Ovary (tissue), 9 donors: Measurements from ENCODE around the gene PLSCR3. TPM values are rescaled to one million over a fixed set of nuclear protein-coding genes. Genes with fewer than 3 reads are reported as not detected.

Experiments used
- DNase-seq, 5 donors: peaks; one replicate each; pipeline ENCODE4 v3.0.0-alpha.2; 2019 to 2020
- H3K27ac ChIP-seq, 2 donors: fragments of 200-600 bp; one replicate each; pipeline versions ENCODE4 v1.5.1 to v1.8.0; 2019 to 2022
- H3K27me3 ChIP-seq: fragments of 200-600 bp; one replicate; pipeline ENCODE4 v1.8.0; 2022
- H3K36me3 ChIP-seq: fragments of 200-600 bp; sonication (generic); one replicate; pipeline ENCODE4 v1.5.1; 2019
- H3K4me1 ChIP-seq: one replicate; pipeline ENCODE4 v1.8.1; 2013; ENCODE audit warnings: mild to moderate bottlenecking, moderate library complexity; ENCODE audit not compliant: insufficient read depth
- H3K4me3 ChIP-seq: fragments of 200-600 bp; sonication (generic); one replicate; pipeline ENCODE4 v1.5.1; 2017
- H3K9me3 ChIP-seq, 2 donors: fragments of 200-600 bp in 1 of 2; sonication (generic) in 1 of 2; one replicate each; pipeline versions ENCODE4 v1.5.1 to v1.8.1; 2013 to 2019; ENCODE audit warnings: mild to moderate bottlenecking in 1 of 2, moderate library complexity in 1 of 2
- EP300 ChIP-seq: sonication (generic); formaldehyde crosslinking; IDR thresholded peaks from one replicate; pipeline ENCODE4 v1.6.1; 2017; ENCODE audit warnings: antibody characterized with exemption
- POLR2A ChIP-seq: fragments of 450-650 bp; IDR thresholded peaks from one replicate; pipeline ENCODE4 v1.6.1; 2017; ENCODE audit warnings: antibody characterized with exemption, mild to moderate bottlenecking, moderate library complexity
- WGBS, 3 donors: extraction: QIAGEN DNeasy Blood & Tissue Kit in 1 of 3; methylation state at CpG; one replicate each; pipeline versions ENCODE4 v1.1.5 to v1.1.7; 2013 to 2017; 5-methylcytosine and 5-hydroxymethylcytosine counted together
- intact Hi-C, 4 donors: fragments of 100-400 bp; cut with DNase I; formaldehyde crosslinking; loops; one replicate each; pipeline versions ENCODE4 v1.11.0 to v1.15.1; 2022 to 2023
- polyA plus RNA-seq, 2 donors: library from polyadenylated mRNA; stranded (reverse); fragments of 200-250 nt in 1 of 2; fragments of 350-450 nt in 1 of 2; fragmentation: Illumina TruSeq in 1 of 2; extraction: RNeasy Lipid Tissue Mini Kit (QIAGEN cat#74804) in 1 of 2; gene quantifications; one replicate each; pipeline ENCODE4 v1.2.3, GENCODE V29; 2013 to 2014
- total RNA-seq, 7 donors: library from RNA; depleted of rRNA in 2 of 7; stranded (reverse); fragments of >200 nt in 2 of 7; fragmentation: NEBNext Ultra II Directional in 3 of 7; extraction: Animal tissue kit (Norgen Biotek cat#: 25700) in 3 of 7; gene quantifications; one replicate each; pipeline versions ENCODE4 v1.1.0 to v1.2.4, GENCODE V29; 2016 to 2023
- TF ChIP-seq, protein P1 (sequence below), 3 donors: fragments of 450-650 bp in 2 of 3; fragments of 200-600 bp in 1 of 3; IDR thresholded peaks; one replicate each; pipeline versions ENCODE4 v1.5.1 to v1.8.0; 2016 to 2022; ENCODE audit warnings: antibody characterized with exemption in 3 of 3, mild to moderate bottlenecking in 1 of 3
- donor health status: DM: no; HTN: no; CAD: no; lungs with moderate emphysema.
- donor health status: DM: no; HTN: no; CAD: no.
- donor health status: Bipolar disorder and iron deficiency.
- donor health status: DM: yes; HTN: yes; CAD: no.
- donor health status: DM: no; HTN: no; CAD: no.
- donor health status: DM: yes; HTN: yes; CAD: no.

PLSCR3 gene
- total and polyA plus RNA-seq, 9 donors, result 7.1 to 52.4 (median 33.8) TPM

DNA sequence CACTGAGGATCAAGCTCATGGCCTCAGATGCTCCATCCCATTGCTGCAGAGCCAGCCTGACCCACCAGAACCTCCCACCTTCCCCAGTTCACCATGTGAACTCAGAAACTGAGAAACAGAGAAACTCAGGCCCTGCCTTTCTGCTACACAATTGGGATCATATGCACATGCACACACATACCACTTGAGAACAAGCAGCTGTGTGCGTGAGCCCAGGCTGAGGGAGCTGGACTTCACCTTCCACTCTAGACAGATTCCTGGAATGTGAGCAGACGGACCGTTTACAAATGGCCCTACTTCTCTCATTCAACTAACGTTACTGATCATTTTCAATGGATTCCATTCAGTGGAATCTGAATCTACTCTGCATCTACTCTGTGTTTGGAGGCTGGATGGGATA, 29.4 kb upstream of the PLSCR3 start:
- DNase-seq, result no peak
- H3K36me3 ChIP-seq, result no peaks in the 10 kb centered on the region
- no peaks in the 10 kb centered on the region for H3K27me3 ChIP-seq
- H3K27ac ChIP-seq, result no peak overlapping the region
- WGBS, 3 donors, result 26 to 31% (median 28%) methylated on average over 4 of the region's 4 CpGs
- H3K9me3 ChIP-seq, result no peaks in the 10 kb centered on the region
- intact Hi-C loops, result no loop called here
- H3K4me3 ChIP-seq, result no peak overlapping the region
- no peaks in the 10 kb centered on the region for H3K4me1 ChIP-seq
- TF ChIP-seq, protein P1, sequence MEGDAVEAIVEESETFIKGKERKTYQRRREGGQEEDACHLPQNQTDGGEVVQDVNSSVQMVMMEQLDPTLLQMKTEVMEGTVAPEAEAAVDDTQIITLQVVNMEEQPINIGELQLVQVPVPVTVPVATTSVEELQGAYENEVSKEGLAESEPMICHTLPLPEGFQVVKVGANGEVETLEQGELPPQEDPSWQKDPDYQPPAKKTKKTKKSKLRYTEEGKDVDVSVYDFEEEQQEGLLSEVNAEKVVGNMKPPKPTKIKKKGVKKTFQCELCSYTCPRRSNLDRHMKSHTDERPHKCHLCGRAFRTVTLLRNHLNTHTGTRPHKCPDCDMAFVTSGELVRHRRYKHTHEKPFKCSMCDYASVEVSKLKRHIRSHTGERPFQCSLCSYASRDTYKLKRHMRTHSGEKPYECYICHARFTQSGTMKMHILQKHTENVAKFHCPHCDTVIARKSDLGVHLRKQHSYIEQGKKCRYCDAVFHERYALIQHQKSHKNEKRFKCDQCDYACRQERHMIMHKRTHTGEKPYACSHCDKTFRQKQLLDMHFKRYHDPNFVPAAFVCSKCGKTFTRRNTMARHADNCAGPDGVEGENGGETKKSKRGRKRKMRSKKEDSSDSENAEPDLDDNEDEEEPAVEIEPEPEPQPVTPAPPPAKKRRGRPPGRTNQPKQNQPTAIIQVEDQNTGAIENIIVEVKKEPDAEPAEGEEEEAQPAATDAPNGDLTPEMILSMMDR (IDR thresholded peaks at IDR 0.05), result no peak

DNA sequence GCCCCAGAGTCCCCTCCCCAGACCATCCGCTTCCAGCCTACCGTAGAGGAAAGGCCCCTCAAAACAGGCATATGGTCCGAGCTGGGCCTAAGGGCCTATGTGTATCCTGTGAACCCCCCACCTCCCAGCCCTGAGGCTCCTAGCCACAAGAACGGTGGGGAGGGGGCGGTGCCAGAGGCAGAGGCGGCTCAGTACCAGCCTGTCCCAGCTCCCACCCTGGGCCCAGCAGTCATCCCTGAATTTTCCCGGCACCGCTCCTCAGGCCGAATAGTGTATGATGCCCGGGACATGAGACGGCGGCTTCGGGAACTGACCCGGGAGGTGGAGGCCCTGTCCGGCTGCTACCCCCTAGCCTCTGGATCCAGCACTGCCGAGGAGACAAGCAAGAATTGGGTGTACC, 26.9 kb upstream of the PLSCR3 start:
- intact Hi-C loops, result no loop called here
- H3K27me3 ChIP-seq, result no peaks in the 10 kb centered on the region
- no peak for TF ChIP-seq POLR2A
- TF ChIP-seq, protein P1 (IDR thresholded peaks at IDR 0.05), result no peak
- TF ChIP-seq EP300, result no peak

DNA sequence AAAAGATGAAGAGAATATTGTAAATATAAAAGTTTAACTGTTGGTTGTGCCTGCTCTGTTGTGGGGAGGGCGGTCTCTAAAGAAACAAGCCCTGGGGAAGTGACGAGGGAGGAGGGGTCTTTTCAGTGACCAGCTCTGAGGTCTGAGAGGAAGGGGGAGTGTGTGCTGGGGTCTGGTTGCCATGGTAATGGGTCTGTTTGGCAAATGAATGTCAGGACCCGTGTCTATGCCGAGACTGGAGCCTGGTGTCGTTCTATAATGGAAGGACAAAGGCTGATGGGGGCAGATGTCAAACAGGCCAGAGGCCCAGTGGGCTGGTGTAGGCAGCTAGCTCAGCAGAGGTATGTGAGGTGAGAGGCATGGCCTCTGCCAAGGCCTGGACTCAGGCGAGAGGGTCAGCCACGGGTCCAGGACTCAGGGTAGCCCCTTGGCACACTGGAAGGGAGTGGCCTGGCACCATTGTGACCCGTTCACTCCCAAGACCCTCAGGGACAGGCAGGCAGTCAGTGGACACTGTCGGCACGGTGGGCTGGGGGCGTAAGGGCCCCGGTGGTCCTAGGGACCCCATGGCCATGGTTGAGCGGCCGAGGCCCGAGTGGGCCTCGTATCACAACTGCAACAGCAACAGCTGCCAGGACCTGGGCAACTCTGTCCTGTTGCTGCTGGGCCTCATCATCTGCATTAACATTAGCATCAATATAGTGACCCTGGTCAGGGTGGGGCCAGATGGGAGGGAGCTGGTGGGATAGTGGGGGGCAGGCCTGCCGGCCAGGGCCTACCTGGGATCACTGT, 25.7 kb upstream of the PLSCR3 start, which contains the start of gene SPEM1:
TSS of gene SPEM1 (plus strand) at position 506 of the 792 bp plus-strand sequence. CDS start at position 567, 61 bp downstream.
- TF ChIP-seq, protein P1 (IDR thresholded peaks at IDR 0.05), result no peak
- TF ChIP-seq EP300, result no peak
- no peak for TF ChIP-seq POLR2A
- Histone ChIP-seq H3K27ac (no peak within 1 kb of the TSS), H3K9me3 (no peaks in the 10 kb centered on the region), H3K4me3 (no peak within 1 kb of the TSS), H3K4me1 (no peaks in the 10 kb centered on the region), H3K36me3 (no peaks in the 10 kb centered on the region), H3K27me3 (no peaks in the 10 kb centered on the region)
- DNase-seq, result no peak
- WGBS, 3 donors, result 65 to 72% (median 67%) methylated on average over 14 to 17 of the region's 17 CpGs
- intact Hi-C loops, result no loop called here

More for the DNA sequence above, 26.9 kb upstream of the PLSCR3 start:
- H3K27ac ChIP-seq, result no peak overlapping the region
- no peak overlapping the region for H3K4me3 ChIP-seq
- no peaks in the 10 kb centered on the region for H3K9me3 ChIP-seq
- WGBS, 3 donors, result 89 to 93% (median 92%) methylated on average over 16 of the region's 16 CpGs
- no peaks in the 10 kb centered on the region for H3K36me3 ChIP-seq
- no peak for DNase-seq
- no peaks in the 10 kb centered on the region for H3K4me1 ChIP-seq

DNA sequence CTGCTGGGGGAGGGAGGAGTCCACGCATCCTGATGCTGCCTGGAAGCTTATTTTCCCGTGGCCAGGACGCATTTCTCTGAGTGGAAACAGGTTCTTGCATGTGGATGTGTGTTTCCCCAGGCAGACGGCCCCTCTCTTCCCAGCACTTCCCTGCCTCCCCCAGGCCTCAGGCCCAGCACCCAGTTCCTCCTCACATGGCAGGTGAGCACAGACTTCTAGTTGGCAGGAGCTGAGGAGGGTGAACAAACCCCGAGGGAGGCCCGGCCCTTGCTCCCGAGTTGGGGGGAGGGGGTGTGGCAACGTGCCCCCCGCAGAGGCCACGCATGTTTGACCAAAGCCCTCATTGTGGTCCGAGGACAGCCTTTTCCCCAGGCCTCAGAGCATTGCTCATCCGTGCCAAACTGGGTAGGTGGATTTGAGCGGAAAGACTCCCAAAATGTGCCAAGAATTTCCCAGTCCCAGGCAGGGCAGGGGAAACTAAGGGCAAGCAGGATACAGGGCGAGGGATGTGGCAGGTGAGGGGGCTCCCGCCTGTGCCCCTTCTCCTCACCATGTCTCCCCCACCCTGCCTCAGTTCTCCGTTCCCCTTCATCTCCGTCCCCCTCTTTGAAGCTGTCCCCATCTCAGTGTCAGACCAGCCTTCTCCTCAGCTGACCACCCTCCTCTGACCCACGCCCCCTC, 24.3 kb upstream of the PLSCR3 start:
- Histone ChIP-seq H3K27me3 (no peaks in the 10 kb centered on the region), H3K27ac (no peak overlapping the region), H3K4me1 (no peaks in the 10 kb centered on the region), H3K36me3 (no peaks in the 10 kb centered on the region), H3K9me3 (no peaks in the 10 kb centered on the region), H3K4me3 (no peak overlapping the region)
- WGBS, 3 donors, result 65 to 70% (median 65%) methylated on average over 18 of the region's 18 CpGs
- intact Hi-C loops, result no loop called here
- no peak for TF ChIP-seq EP300
- no peak for TF ChIP-seq POLR2A
- TF ChIP-seq, protein P1 (IDR thresholded peaks at IDR 0.05), result no peak
- DNase-seq, result no peak
